Measurements from ENCODE around the gene TMIGD3. TPM values are rescaled to one million over a fixed set of nuclear protein-coding genes. Genes with fewer than 3 reads are reported as not detected.

The TMIGD3 gene
- total RNA-seq, 1 donor from 2014 or later, result 9.0 TPM

DNA sequence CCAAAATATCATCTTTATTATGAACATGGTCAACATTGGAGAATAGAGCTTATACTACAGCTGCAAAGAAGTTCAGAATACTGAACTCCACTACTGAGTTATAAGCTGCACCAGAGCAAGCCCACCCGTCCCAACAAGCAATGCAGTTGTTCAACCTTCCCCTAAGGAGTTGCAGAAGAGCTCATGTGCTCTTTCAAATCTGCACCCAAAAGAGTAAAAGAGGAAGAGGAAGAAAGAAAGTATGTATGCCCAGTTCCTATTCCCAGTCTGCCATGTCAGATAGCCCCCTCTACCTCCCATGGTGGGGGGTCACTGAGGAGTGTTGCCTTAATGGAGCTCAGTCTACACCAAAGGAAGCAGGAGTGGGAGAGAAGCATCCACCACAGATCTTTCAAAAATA lies 22.8 kb downstream of the TMIGD3 start:
- Histone ChIP-seq H3K27me3 (ENCODE audit: low read depth) (no peaks in the 10 kb centered on the region), H3K27ac (no peak overlapping the region), H3K4me1 (peaks cover 29% of the 10 kb centered on the region), H3K4me3 (no peak overlapping the region), H3K9me3 (no peaks in the 10 kb centered on the region), H3K36me3 (peaks cover 12% of the 10 kb centered on the region)
- DNase-seq, result no peak
- ATAC-seq, result peak; percentile 12 to 30
- intact Hi-C loops (cut with DNase I), result loop anchor here (10.0 kb wide), 1 partner anchor 284 kb away; no protein-coding TSS in a partner anchor
- TF ChIP-seq, protein P1, sequence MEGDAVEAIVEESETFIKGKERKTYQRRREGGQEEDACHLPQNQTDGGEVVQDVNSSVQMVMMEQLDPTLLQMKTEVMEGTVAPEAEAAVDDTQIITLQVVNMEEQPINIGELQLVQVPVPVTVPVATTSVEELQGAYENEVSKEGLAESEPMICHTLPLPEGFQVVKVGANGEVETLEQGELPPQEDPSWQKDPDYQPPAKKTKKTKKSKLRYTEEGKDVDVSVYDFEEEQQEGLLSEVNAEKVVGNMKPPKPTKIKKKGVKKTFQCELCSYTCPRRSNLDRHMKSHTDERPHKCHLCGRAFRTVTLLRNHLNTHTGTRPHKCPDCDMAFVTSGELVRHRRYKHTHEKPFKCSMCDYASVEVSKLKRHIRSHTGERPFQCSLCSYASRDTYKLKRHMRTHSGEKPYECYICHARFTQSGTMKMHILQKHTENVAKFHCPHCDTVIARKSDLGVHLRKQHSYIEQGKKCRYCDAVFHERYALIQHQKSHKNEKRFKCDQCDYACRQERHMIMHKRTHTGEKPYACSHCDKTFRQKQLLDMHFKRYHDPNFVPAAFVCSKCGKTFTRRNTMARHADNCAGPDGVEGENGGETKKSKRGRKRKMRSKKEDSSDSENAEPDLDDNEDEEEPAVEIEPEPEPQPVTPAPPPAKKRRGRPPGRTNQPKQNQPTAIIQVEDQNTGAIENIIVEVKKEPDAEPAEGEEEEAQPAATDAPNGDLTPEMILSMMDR (IDR thresholded peaks at IDR 0.05), result no peak

DNA sequence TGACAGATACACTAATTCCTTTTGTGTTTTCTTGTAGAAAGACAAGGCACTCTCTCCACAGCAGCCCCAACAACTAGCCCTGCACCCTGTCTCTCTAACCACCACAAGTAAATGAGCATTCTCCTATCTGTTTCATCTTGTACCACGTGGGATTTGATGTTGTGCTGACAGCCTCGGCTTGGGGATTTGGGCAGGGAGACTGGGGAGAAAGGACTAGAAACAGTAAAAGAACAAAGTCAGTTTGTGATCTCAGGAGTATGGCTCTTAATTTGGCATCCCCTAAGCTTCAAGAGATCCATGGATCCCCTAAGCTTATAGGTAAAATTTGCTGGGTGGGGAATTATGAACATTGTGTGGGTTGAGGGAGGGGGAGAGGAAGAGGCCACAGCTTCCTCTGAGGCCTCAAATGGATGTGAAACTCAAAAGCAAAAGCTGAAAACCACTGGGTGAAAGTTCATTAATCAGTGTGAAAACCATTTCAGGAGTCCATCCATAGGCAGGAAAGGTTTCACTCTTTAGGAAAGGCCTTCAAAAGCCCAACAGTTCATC lies 26.6 kb downstream of the TMIGD3 start:
- H3K4me3 ChIP-seq, result no peak overlapping the region
- H3K4me1 ChIP-seq, result peaks cover 35% of the 10 kb centered on the region
- H3K36me3 ChIP-seq, result peaks cover 12% of the 10 kb centered on the region
- intact Hi-C loops (cut with DNase I), result no loop called here
- TF ChIP-seq, protein P1 (IDR thresholded peaks at IDR 0.05), result no peak
- peak overlapping the region; percentile 83 for H3K27ac ChIP-seq
- ATAC-seq (peak; percentile 37 to 48), DNase-seq (no peak)
- H3K9me3 ChIP-seq, result no peaks in the 10 kb centered on the region
- no peaks in the 10 kb centered on the region for H3K27me3 ChIP-seq (ENCODE audit: low read depth)

DNA sequence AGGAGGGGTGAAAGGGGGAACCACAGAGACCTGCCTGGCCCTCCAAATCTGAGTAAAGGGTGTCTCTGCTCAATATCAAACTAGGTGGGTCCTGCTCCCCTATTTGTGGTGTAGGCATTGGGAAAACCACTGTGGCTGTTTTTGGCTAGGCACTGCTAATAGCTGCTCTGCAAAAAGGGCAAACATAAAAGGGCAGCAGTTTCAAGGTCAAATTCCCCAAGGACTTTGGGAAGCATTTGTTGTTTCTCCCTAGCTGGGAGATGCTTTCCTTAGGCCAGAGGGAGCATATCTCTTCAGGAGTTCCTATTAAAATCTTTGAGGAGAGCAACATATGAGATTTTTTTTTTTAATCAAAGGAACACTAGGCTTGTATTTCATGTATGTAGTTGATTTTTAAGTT lies 27.2 kb downstream of the TMIGD3 start:
- Histone ChIP-seq H3K4me3 (peak overlapping the region; percentile 40), H3K4me1 (peaks cover 36% of the 10 kb centered on the region), H3K27ac (peak overlapping the region; percentile 83), H3K9me3 (no peaks in the 10 kb centered on the region), H3K36me3 (peaks cover 12% of the 10 kb centered on the region), H3K27me3 (ENCODE audit: low read depth) (no peaks in the 10 kb centered on the region)
- TF ChIP-seq, protein P1 (IDR thresholded peaks at IDR 0.05), result no peak
- ATAC-seq (no peak), DNase-seq (no peak)
- intact Hi-C loops (cut with DNase I), result no loop called here

DNA sequence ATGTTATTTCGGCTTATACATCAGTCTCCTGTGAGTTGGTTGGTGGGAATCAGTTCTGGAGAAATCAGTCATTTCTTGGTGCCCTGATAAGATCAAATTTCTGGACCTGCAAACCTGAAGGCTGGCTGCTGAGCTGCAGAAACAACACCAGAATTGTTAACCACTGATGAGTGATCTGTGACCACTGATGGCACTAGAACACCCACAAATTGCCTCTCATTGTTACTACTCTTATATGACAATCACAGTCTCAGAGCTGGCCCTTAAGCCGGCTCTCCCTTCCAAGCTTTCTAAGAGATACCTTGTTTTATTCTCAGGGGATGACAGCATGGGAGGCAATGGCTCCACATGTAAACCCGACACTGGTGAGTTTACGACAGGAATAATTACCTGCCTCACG lies 27.7 kb downstream of the TMIGD3 start:
- Histone ChIP-seq H3K36me3 (peaks cover 12% of the 10 kb centered on the region), H3K27me3 (ENCODE audit: low read depth) (no peaks in the 10 kb centered on the region), H3K9me3 (no peaks in the 10 kb centered on the region), H3K27ac (peak overlapping the region; percentile 83), H3K4me3 (peak overlapping the region; percentile 40), H3K4me1 (peaks cover 31% of the 10 kb centered on the region)
- no peak for ATAC-seq
- intact Hi-C loops (cut with DNase I), result no loop called here
- no peak for DNase-seq
- TF ChIP-seq, protein P1 (IDR thresholded peaks at IDR 0.05), result no peak

GRCh38 chr1:111474521-111474920 lies 28.9 kb downstream of the TMIGD3 start:
- intact Hi-C loops (cut with DNase I), result no loop called here
- Histone ChIP-seq H3K27me3 (ENCODE audit: low read depth) (no peaks in the 10 kb centered on the region), H3K4me1 (peaks cover 38% of the 10 kb centered on the region), H3K27ac (peak overlapping the region; percentile 83), H3K4me3 (peak overlapping the region; percentile 40), H3K36me3 (peaks cover 13% of the 10 kb centered on the region), H3K9me3 (no peaks in the 10 kb centered on the region)
- ATAC-seq (no peak), DNase-seq (no peak)
- TF ChIP-seq, protein P1 (IDR thresholded peaks at IDR 0.05), result no peak

Measured in lower lobe of right lung (tissue), 2 donors.